GM18505 (cell line): ENCODE data around the gene ALX4.

Experiments used
- ATAC-seq: cut with Tn5 transposase; IDR thresholded peaks from one replicate; pipeline ENCODE4 v1.9.1; 2021; ENCODE audit not compliant: unreplicated experiment
- POLR2A ChIP-seq: IDR thresholded peaks from 4 replicates; pipeline ENCODE4 v1.6.1; 2011; ENCODE audit warnings: borderline replicate concordance; ENCODE audit not compliant: insufficient read depth, insufficient read length; ENCODE audit errors: extremely low read depth

The ALX4 gene

DNA sequence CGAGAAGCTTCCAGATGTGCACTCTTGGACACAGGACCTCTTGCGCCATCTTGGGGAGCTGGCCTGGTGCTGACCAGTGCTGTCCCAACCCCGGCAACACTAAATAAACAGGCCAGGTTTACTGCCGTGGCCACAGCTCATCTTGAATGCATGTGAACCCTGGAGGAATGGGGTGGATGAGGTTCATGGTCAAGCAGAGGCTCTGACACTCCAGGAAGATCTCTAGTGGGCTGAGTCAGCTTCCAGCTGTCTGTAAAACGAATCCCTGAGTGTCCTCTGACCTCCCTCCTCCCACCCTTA, 51.8 kb downstream of the ALX4 start:
- ATAC-seq = no peak

GRCh38 chr11:44257338-44258189, 52.4 kb downstream of the ALX4 start:
- TF ChIP-seq POLR2A = no peak
- ATAC-seq = no peak

More for the DNA sequence above, 51.8 kb downstream of the ALX4 start:
- no peak for TF ChIP-seq POLR2A

DNA sequence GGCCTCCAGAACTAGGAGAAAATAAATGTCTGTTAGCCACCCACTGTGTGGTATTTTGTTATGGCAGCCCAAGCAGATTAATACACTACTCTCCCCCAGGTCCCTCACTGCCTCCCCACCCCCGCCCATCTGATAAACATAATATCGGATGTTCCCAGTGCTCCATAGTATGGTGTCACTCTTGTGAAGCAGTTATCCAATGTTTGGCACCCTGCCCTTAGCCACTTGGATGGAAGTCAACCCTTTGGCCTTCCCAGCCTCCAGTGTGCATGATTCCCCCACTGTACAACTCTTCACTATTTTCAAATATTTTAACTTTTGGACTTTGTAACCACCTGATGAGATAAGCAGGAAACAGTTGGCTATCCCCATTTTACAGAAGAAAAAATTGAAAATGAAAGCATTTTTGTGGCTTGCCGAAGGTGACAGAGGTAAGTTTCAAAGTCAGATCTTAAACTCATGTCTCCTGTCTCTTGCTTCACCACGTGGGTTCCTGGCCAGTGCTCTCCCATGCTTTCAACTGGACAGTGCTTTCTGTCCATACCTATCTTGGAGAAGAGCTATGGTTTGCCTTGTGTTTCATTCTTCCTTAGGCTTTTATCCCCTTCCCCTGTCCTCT, 53.2 kb downstream of the ALX4 start:
- ATAC-seq = no peak
- no peak for TF ChIP-seq POLR2A

- no peak for ATAC-seq
- TF ChIP-seq POLR2A = no peak
Measured at GRCh38 chr11:44255406-44256071, 54.4 kb downstream of the ALX4 start.

DNA sequence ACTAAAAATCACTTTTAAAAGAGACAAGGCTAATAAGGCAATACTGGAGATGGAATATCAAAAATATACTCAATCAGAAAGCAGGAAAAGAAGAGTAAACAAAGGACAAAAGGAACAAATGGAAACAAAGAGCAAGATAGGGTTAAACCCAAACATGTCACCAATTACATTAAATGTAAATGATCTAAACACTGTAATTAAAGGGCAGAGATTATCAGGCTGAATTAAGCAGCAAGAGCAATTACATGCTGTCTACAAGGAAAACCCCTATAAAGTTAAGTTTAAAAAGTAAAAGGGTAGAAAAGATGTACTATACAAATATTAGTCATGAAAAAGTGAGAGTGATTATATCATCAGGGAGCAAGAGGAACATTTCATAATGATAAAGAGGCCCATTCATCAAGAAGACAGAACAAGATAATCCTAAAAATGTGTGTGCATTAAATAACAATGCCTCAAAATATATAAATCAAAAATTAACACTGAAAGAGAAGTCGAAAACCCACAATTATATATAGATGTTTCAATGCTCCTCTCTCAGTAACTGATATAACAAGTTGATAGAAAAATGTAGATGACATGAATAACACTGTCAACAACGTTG, 56.8 kb downstream of the ALX4 start:
- no peak for TF ChIP-seq POLR2A

DNA sequence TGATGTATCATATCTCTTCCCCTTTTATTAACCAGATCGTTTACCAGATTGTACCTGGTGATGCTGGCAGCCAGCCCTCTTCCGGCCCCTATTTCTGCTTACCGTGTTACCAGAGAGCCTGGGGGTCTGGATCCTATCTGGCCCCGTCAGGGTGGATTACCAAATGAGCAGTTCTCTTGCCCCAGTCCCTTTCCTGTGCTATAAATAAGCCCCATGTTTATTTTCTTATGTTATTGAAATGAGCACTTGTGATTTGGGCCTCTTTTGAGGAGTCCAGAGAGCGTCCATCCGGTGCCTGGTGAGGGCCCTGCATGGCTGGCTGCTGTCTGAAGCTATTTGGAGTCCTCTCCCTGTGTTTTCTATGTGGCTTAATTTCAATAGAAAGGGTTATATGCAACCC, 59.5 kb downstream of the ALX4 start:
- no peak for ATAC-seq
- no peak for TF ChIP-seq POLR2A

More for the DNA sequence above, 56.8 kb downstream of the ALX4 start:
- no peak for ATAC-seq

GRCh38 chr11:44248109-44248508, 61.8 kb downstream of the ALX4 start:
- no peak for ATAC-seq
- no peak for TF ChIP-seq POLR2A

GRCh38 chr11:44247508-44247907, 62.4 kb downstream of the ALX4 start:
- no peak for TF ChIP-seq POLR2A
- ATAC-seq = no peak

GRCh38 chr11:44246726-44247125, 63.2 kb downstream of the ALX4 start:
- no peak for ATAC-seq
- no peak for TF ChIP-seq POLR2A

GRCh38 chr11:44244639-44245310, 65.2 kb downstream of the ALX4 start:
- no peak for TF ChIP-seq POLR2A
- no peak for ATAC-seq

GRCh38 chr11:44243595-44244343, 66.2 kb downstream of the ALX4 start:
- TF ChIP-seq POLR2A = no peak
- no peak for ATAC-seq

- no peak for TF ChIP-seq POLR2A
- no peak for ATAC-seq
Measured at GRCh38 chr11:44243086-44243485, 66.9 kb downstream of the ALX4 start.

GRCh38 chr11:44241851-44242250, 68.1 kb downstream of the ALX4 start:
- no peak for ATAC-seq
- no peak for TF ChIP-seq POLR2A

- no peak for TF ChIP-seq POLR2A
- ATAC-seq = no peak
Measured at GRCh38 chr11:44237156-44237555, 72.8 kb downstream of the ALX4 start.
